Activated naive CD4-positive, alpha-beta T cell treated with anti-CD3 and anti-CD28 coated beads for 36 hours (primary cell): ENCODE data around the gene SETD1A. TPM values are rescaled to one million over a fixed set of nuclear protein-coding genes. Genes with fewer than 3 reads are reported as not detected.

Experiments
- CTCF ChIA-PET: fragments of 350-600 bp; sonication (Branson Sonifier 250); formaldehyde crosslinking; loops from one replicate; lab custom pipeline; 2021; ENCODE audit warnings: antibody characterized with exemption; lab: Charles Lee
- DNase-seq: peaks from one replicate; pipeline ENCODE4 v3.0.0-alpha.2; 2020
- H3K27ac Mint-ChIP-seq: one replicate; pipeline ENCODE4 v1.8.0; 2021; ENCODE audit warnings: mild to moderate bottlenecking, mixed read lengths
- H3K27me3 Mint-ChIP-seq: one replicate; pipeline ENCODE4 v1.8.0; 2021; ENCODE audit warnings: low read depth, mixed read lengths
- H3K36me3 Mint-ChIP-seq: one replicate; pipeline ENCODE4 v1.8.0; 2021; ENCODE audit warnings: low read depth, mixed read lengths
- H3K4me1 Mint-ChIP-seq: one replicate; pipeline ENCODE4 v1.8.0; 2021; ENCODE audit warnings: low read depth, mixed read lengths
- H3K4me3 Mint-ChIP-seq: one replicate; pipeline ENCODE4 v1.8.0; 2021; ENCODE audit warnings: mild to moderate bottlenecking, moderate library complexity, mixed read lengths
- H3K9me3 Mint-ChIP-seq: one replicate; pipeline ENCODE4 v1.8.0; 2021; ENCODE audit warnings: mixed read lengths
- intact Hi-C: fragments of 100-400 bp; cut with micrococcal nuclease; formaldehyde crosslinking; loops from one replicate; pipeline ENCODE4 v1.15.1; 2023
- total RNA-seq, 2 experiments: library from RNA; stranded (reverse); gene quantifications; one replicate each; pipeline ENCODE4 v1.2.3, GENCODE V29; 2021

SETD1A gene
- total RNA-seq, 2 experiments from 2014 or later, result 14.3 to 14.6 TPM

GRCh38 chr16:30923554-30924075, 33.9 kb upstream of the SETD1A start, which contains the start of gene FBXL19:
TSS of gene FBXL19 (plus strand) at chr16:30923572. CDS start at chr16:30925755, 2,183 bp downstream.
- no peaks in the 10 kb centered on the region for H3K9me3 Mint-ChIP-seq
- no peak for DNase-seq
- CTCF ChIA-PET, result no interaction called here

GRCh38 chr16:30924076-30924912, 33.3 kb upstream of the SETD1A start:
- H3K4me1 Mint-ChIP-seq, result peaks cover 14% of the 10 kb centered on the region
- CTCF ChIA-PET, result interaction anchor here (2.0 kb wide), 1 partner anchor 18 kb away, joined by 9 read pairs; no protein-coding TSS in a partner anchor
- peaks cover 1% of the 10 kb centered on the region for H3K36me3 Mint-ChIP-seq
- peak; percentile 20 for DNase-seq
- intact Hi-C loops, result loop anchor here (10.0 kb wide), 2 partner anchors 369 to 549 kb away; partner anchors contain the start of genes MYL11, TBC1D10B and ZNF764
- no peaks in the 10 kb centered on the region for H3K9me3 Mint-ChIP-seq
- H3K27me3 Mint-ChIP-seq, result no peaks in the 10 kb centered on the region
- H3K27ac Mint-ChIP-seq, result no peak overlapping the region
- peak overlapping the region; percentile 70 for H3K4me3 Mint-ChIP-seq

More at GRCh38 chr16:30923554-30924075, 33.9 kb upstream of the SETD1A start, which contains the start of gene FBXL19:
- H3K4me3 Mint-ChIP-seq, result peak within 1 kb of the TSS; percentile 99
- intact Hi-C loops, result loop anchor here (10.0 kb wide), 2 partner anchors 369 to 549 kb away; partner anchors contain the start of genes MYL11, TBC1D10B and ZNF764
- peaks cover 14% of the 10 kb centered on the region for H3K4me1 Mint-ChIP-seq
- H3K36me3 Mint-ChIP-seq, result peaks cover 1% of the 10 kb centered on the region
- H3K27me3 Mint-ChIP-seq, result no peaks in the 10 kb centered on the region
- peak within 1 kb of the TSS; percentile 100 for H3K27ac Mint-ChIP-seq

- CTCF ChIA-PET, result interaction anchor here (1.1 to 2.0 kb wide), 2 partner anchors 17 to 111 kb away, joined by 4 to 9 read pairs; no protein-coding TSS in a partner anchor
- peak overlapping the region; percentile 70 for H3K4me3 Mint-ChIP-seq
- H3K27me3 Mint-ChIP-seq, result no peaks in the 10 kb centered on the region
- no peak for DNase-seq
- intact Hi-C loops, result loop anchor here (10.0 kb wide), 2 partner anchors 370 to 550 kb away; partner anchors contain the start of genes MYL11, TBC1D10B and ZNF764
- H3K27ac Mint-ChIP-seq, result no peak overlapping the region
- H3K36me3 Mint-ChIP-seq, result peaks cover 1% of the 10 kb centered on the region
- H3K4me1 Mint-ChIP-seq, result peaks cover 14% of the 10 kb centered on the region
- H3K9me3 Mint-ChIP-seq, result no peaks in the 10 kb centered on the region
Observed at GRCh38 chr16:30924913-30925631, 32.5 kb upstream of the SETD1A start.

GRCh38 chr16:30925632-30925987, 31.9 kb upstream of the SETD1A start:
- no peak for DNase-seq
- Mint-ChIP-seq H3K4me3 (no peak overlapping the region), H3K4me1 (peaks cover 14% of the 10 kb centered on the region), H3K27me3 (no peaks in the 10 kb centered on the region), H3K27ac (peak overlapping the region; percentile 32), H3K36me3 (peaks cover 2% of the 10 kb centered on the region), H3K9me3 (no peaks in the 10 kb centered on the region)
- intact Hi-C loops, result loop anchor here (10.0 kb wide), 2 partner anchors 371 to 551 kb away; partner anchors contain the start of genes MYL11, TBC1D10B and ZNF764
- CTCF ChIA-PET, result interaction anchor here (1.1 to 2.0 kb wide), 2 partner anchors 16 to 112 kb away, joined by 4 to 9 read pairs; no protein-coding TSS in a partner anchor

GRCh38 chr16:30925995-30926811, 31.4 kb upstream of the SETD1A start:
- Mint-ChIP-seq H3K27me3 (no peaks in the 10 kb centered on the region), H3K36me3 (peaks cover 3% of the 10 kb centered on the region), H3K4me1 (peaks cover 14% of the 10 kb centered on the region), H3K27ac (no peak overlapping the region), H3K9me3 (no peaks in the 10 kb centered on the region), H3K4me3 (peak overlapping the region; percentile 27)
- CTCF ChIA-PET, result interaction anchor here (1.1 to 2.8 kb wide), 5 partner anchors 10 to 113 kb away, joined by 4 to 19 read pairs (median 5); no protein-coding TSS in a partner anchor
- no peak for DNase-seq
- intact Hi-C loops, result loop anchor here (10.0 kb wide), 2 partner anchors 371 to 551 kb away; partner anchors contain the start of genes MYL11, TBC1D10B and ZNF764

- H3K4me1 Mint-ChIP-seq, result peaks cover 14% of the 10 kb centered on the region
- H3K4me3 Mint-ChIP-seq, result no peak overlapping the region
- no peaks in the 10 kb centered on the region for H3K9me3 Mint-ChIP-seq
- no peak overlapping the region for H3K27ac Mint-ChIP-seq
- H3K27me3 Mint-ChIP-seq, result no peaks in the 10 kb centered on the region
- DNase-seq, result no peak
- CTCF ChIA-PET, result interaction anchor here (0.6 to 2.8 kb wide), 5 partner anchors 9 to 83 kb away, joined by 3 to 19 read pairs (median 5); no protein-coding TSS in a partner anchor
- intact Hi-C loops, result loop anchor here (10.0 kb wide), 2 partner anchors 372 to 552 kb away; partner anchors contain the start of genes MYL11, TBC1D10B and ZNF764
- H3K36me3 Mint-ChIP-seq, result peaks cover 3% of the 10 kb centered on the region
Observed at GRCh38 chr16:30926937-30927788, 30.4 kb upstream of the SETD1A start.

GRCh38 chr16:30927789-30928378, 29.7 kb upstream of the SETD1A start:
- DNase-seq, result peak; percentile 57
- Mint-ChIP-seq H3K4me3 (no peak overlapping the region), H3K9me3 (no peaks in the 10 kb centered on the region), H3K36me3 (peaks cover 6% of the 10 kb centered on the region), H3K4me1 (peaks cover 14% of the 10 kb centered on the region), H3K27ac (no peak overlapping the region), H3K27me3 (no peaks in the 10 kb centered on the region)
- CTCF ChIA-PET, result interaction anchor here (0.9 to 2.8 kb wide), 3 partner anchors 8 to 84 kb away, joined by 5 to 19 read pairs (median 5); no protein-coding TSS in a partner anchor
- intact Hi-C loops, result loop anchor here (10.0 kb wide), 2 partner anchors 373 to 553 kb away; partner anchors contain the start of genes MYL11, TBC1D10B and ZNF764

GRCh38 chr16:30928390-30928789, 29.2 kb upstream of the SETD1A start:
- Mint-ChIP-seq H3K27ac (no peak overlapping the region), H3K4me3 (no peak overlapping the region), H3K9me3 (no peaks in the 10 kb centered on the region), H3K4me1 (peaks cover 14% of the 10 kb centered on the region), H3K27me3 (no peaks in the 10 kb centered on the region), H3K36me3 (peaks cover 6% of the 10 kb centered on the region)
- DNase-seq, result no peak
- intact Hi-C loops, result loop anchor here (10.0 kb wide), 2 partner anchors 374 to 554 kb away; partner anchors contain the start of genes MYL11, TBC1D10B and ZNF764
- CTCF ChIA-PET, result interaction anchor here (0.9 to 2.8 kb wide), 2 partner anchors 14 to 84 kb away, joined by 5 to 19 read pairs; no protein-coding TSS in a partner anchor

GRCh38 chr16:30929167-30929566, 28.4 kb upstream of the SETD1A start:
- intact Hi-C loops, result loop anchor here (10.0 kb wide), 2 partner anchors 374 to 554 kb away; partner anchors contain the start of genes MYL11, TBC1D10B and ZNF764
- Mint-ChIP-seq H3K9me3 (no peaks in the 10 kb centered on the region), H3K27ac (no peak overlapping the region), H3K36me3 (peaks cover 6% of the 10 kb centered on the region), H3K27me3 (no peaks in the 10 kb centered on the region), H3K4me1 (peaks cover 14% of the 10 kb centered on the region), H3K4me3 (no peak overlapping the region)
- CTCF ChIA-PET, result interaction anchor here (2.8 kb wide), 1 partner anchor 13 kb away, joined by 19 read pairs; no protein-coding TSS in a partner anchor
- DNase-seq, result no peak

- no peaks in the 10 kb centered on the region for H3K9me3 Mint-ChIP-seq
- no peak overlapping the region for H3K27ac Mint-ChIP-seq
- H3K4me1 Mint-ChIP-seq, result peaks cover 15% of the 10 kb centered on the region
- H3K36me3 Mint-ChIP-seq, result peaks cover 13% of the 10 kb centered on the region
- no peaks in the 10 kb centered on the region for H3K27me3 Mint-ChIP-seq
- CTCF ChIA-PET, result no interaction called here
- no peak overlapping the region for H3K4me3 Mint-ChIP-seq
- intact Hi-C loops, result no loop called here
- DNase-seq, result no peak
Observed at GRCh38 chr16:30930160-30930571, 27.4 kb upstream of the SETD1A start.
